NCI-H146 (cell line): ENCODE data around the gene IGF2BP3.
"Not testable (repeated sequence)": the region's sequence is repeated elsewhere in the genome, so short reads cannot be mapped to it uniquely, and the experiment has no call there.

ENCODE experiments used
- DNase-seq: peaks from one replicate; lab custom pipeline; 2025; lab: John Stamatoyannopoulos, UW

The IGF2BP3 gene

GRCh38 chr7:23422384-23422783 lies 47.9 kb downstream of the IGF2BP3 start:
- no peak for DNase-seq

GRCh38 chr7:23419845-23420244 lies 50.4 kb downstream of the IGF2BP3 start:
- DNase-seq = no peak

- DNase-seq = no peak
These were observed 51.1 kb downstream of the IGF2BP3 start for GRCh38 chr7:23419160-23419559.

GRCh38 chr7:23418046-23418445 lies 52.2 kb downstream of the IGF2BP3 start:
- DNase-seq = no peak

- no peak for DNase-seq
These were observed 55.1 kb downstream of the IGF2BP3 start for GRCh38 chr7:23415198-23415597.

- no peak for DNase-seq
These were observed 59.7 kb downstream of the IGF2BP3 start for GRCh38 chr7:23410446-23411183.

- DNase-seq = not testable (repeated sequence)
These were observed 63.7 kb downstream of the IGF2BP3 start for GRCh38 chr7:23406564-23406963.

GRCh38 chr7:23405240-23405618 lies 65.1 kb downstream of the IGF2BP3 start:
- no peak for DNase-seq

GRCh38 chr7:23404546-23405239 lies 65.6 kb downstream of the IGF2BP3 start:
- DNase-seq = no peak

- no peak for DNase-seq
These were observed 66.3 kb downstream of the IGF2BP3 start for GRCh38 chr7:23403970-23404369.

GRCh38 chr7:23398090-23398489 lies 72.2 kb downstream of the IGF2BP3 start:
- DNase-seq = not testable (repeated sequence)

GRCh38 chr7:23397241-23397640 lies 73.0 kb downstream of the IGF2BP3 start:
- DNase-seq = no peak

- no peak for DNase-seq
These were observed 73.9 kb downstream of the IGF2BP3 start for GRCh38 chr7:23396222-23397015.

GRCh38 chr7:23394488-23395171 lies 75.7 kb downstream of the IGF2BP3 start:
- DNase-seq = peak; percentile 93

GRCh38 chr7:23393636-23394035 lies 76.7 kb downstream of the IGF2BP3 start:
- peak; percentile 2 for DNase-seq

GRCh38 chr7:23389701-23390100 lies 80.6 kb downstream of the IGF2BP3 start:
- no peak for DNase-seq

GRCh38 chr7:23387583-23387982 lies 82.7 kb downstream of the IGF2BP3 start:
- no peak for DNase-seq

- no peak for DNase-seq
These were observed 85.2 kb downstream of the IGF2BP3 start for GRCh38 chr7:23385140-23385539.

GRCh38 chr7:23383225-23383624 lies 87.1 kb downstream of the IGF2BP3 start:
- no peak for DNase-seq

GRCh38 chr7:23380961-23381360 lies 89.3 kb downstream of the IGF2BP3 start:
- DNase-seq = no peak

GRCh38 chr7:23380556-23380955 lies 89.7 kb downstream of the IGF2BP3 start:
- DNase-seq = no peak

GRCh38 chr7:23378996-23379395 lies 91.3 kb downstream of the IGF2BP3 start:
- DNase-seq = no peak
